OCI-LY7 (cell line): ENCODE measurements around the gene ANGPT4.

Source experiments
- CTCF ChIP-seq: fragments of 200-600 bp; sonication (generic); conservative IDR thresholded peaks from 2 replicates; pipeline ENCODE4 v1.5.1; 2014; ENCODE audit warnings: mild to moderate bottlenecking, antibody characterized with exemption, low read length, moderate library complexity, mixed read lengths
- EZH2phosphoT487 ChIP-seq: fragments of 200-600 bp; sonication (generic); IDR thresholded peaks from 2 replicates; pipeline ENCODE4 v1.6.1; 2018; ENCODE audit warnings: low read depth, borderline replicate concordance, mild to moderate bottlenecking, mixed run types, antibody characterized with exemption, low read length, moderate library complexity, mixed read lengths

DNA sequence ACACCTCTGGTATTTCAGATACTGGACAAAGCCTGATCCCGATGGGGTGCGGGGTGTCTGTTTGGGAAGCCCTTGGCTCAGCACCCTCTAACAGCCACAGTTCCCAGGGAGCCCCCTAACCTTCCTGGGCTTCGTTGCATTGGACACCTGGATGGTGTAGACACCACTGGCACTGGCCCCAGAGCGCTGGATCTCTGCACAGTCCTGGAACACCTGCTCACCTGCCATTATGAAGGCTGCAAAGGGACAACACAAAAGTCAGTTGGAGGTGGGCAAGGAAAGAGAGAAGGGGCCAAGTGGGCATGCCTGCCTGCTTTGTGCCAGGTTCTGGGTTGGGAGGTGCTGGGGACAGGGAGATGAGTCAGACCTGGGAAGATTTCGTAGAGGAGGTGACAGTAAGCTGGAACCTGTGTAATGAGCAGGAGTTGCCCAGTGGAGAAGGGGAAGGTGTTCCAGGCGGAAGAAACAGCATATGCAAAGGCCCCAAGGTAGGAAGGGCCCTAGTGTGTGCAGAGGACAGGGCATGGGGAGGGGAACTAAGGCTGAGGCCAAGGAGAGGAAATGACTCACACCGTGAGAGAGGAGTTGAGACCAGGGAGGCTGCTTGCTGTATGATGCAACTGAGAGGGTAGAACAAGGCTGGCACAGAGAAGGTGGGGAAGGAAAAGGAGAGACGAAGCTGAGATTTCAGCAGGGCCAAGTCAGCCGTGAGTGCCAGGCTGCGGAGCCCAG is 34.9 kb downstream of the ANGPT4 start:
- no peak for TF ChIP-seq CTCF
- no peak for TF ChIP-seq EZH2phosphoT487
